GM18505 (cell line): ENCODE data around the gene MYBPHL.

Source experiments
- ATAC-seq: cut with Tn5 transposase; IDR thresholded peaks from one replicate; pipeline ENCODE4 v1.9.1; 2021; ENCODE audit not compliant: unreplicated experiment
- POLR2A ChIP-seq: IDR thresholded peaks from 4 replicates; pipeline ENCODE4 v1.6.1; 2011; ENCODE audit warnings: borderline replicate concordance; ENCODE audit not compliant: insufficient read depth, insufficient read length; ENCODE audit errors: extremely low read depth

The MYBPHL gene

DNA sequence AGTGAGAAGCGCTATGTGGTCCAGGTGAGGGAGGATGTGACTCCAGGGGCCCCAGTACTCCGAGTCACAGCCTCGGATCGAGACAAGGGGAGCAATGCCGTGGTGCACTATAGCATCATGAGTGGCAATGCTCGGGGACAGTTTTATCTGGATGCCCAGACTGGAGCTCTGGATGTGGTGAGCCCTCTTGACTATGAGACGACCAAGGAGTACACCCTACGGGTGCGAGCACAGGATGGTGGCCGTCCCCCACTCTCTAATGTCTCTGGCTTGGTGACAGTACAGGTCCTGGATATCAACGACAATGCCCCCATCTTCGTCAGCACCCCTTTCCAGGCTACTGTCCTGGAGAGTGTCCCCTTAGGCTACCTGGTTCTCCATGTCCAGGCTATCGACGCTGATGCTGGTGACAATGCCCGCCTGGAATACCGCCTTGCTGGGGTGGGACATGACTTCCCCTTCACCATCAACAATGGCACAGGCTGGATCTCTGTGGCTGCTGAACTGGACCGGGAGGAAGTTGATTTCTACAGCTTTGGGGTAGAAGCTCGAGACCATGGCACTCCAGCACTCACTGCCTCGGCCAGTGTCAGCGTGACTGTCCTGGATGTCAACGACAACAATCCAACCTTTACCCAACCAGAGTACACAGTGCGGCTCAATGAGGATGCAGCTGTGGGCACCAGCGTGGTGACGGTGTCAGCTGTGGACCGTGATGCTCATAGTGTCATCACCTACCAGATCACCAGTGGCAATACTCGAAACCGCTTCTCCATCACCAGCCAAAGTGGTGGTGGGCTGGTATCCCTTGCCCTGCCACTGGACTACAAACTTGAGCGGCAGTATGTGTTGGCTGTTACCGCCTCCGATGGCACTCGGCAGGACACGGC is 55.3 kb downstream of the MYBPHL start:
- no peak for TF ChIP-seq POLR2A
- no peak for ATAC-seq

DNA sequence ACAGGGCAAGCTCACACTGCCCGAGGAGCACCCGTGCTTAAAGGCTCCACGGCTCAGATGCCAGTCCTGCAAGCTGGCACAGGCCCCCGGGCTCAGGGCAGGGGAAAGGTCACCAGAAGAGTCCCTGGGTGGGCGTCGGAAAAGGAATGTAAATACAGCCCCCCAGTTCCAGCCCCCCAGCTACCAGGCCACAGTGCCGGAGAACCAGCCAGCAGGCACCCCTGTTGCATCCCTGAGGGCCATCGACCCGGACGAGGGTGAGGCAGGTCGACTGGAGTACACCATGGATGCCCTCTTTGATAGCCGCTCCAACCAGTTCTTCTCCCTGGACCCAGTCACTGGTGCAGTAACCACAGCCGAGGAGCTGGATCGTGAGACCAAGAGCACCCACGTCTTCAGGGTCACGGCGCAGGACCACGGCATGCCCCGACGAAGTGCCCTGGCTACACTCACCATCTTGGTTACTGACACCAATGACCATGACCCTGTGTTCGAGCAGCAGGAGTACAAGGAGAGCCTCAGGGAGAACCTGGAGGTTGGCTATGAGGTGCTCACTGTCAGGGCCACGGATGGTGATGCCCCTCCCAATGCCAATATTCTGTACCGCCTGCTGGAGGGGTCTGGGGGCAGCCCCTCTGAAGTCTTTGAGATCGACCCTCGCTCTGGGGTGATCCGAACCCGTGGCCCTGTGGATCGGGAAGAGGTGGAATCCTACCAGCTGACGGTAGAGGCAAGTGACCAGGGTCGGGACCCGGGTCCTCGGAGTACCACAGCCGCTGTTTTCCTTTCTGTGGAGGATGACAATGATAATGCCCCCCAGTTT is 56.1 kb downstream of the MYBPHL start:
- ATAC-seq: no peak
- no peak for TF ChIP-seq POLR2A

DNA sequence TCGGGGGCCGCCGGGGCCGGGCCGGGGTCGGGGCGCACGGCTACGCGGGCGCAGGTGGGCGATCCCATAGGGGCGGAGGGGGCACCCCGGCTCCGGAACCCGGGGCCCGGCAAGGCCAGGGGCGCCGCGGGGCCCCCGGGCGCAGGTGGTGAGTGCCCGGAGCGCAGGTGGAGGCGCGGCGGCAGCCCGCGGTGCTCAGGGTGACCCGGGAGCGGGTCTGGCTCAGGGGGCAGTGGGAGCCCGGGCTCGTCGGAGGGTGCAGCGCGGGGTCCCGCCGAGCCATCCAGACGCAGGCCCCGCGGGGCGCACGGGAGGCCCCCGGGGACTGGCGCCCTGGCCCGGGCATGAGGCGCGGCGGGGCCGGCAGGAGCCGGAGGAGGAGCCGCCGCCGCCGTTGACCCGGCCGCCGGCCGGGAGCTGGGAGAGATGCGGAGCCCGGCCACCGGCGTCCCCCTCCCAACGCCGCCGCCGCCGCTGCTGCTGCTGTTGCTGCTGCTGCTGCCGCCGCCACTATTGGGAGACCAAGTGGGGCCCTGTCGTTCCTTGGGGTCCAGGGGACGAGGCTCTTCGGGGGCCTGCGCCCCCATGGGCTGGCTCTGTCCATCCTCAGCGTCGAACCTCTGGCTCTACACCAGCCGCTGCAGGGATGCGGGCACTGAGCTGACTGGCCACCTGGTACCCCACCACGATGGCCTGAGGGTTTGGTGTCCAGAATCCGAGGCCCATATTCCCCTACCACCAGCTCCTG is 57.0 kb downstream of the MYBPHL start:
- ATAC-seq: peak; percentile 30
- no peak for TF ChIP-seq POLR2A

DNA sequence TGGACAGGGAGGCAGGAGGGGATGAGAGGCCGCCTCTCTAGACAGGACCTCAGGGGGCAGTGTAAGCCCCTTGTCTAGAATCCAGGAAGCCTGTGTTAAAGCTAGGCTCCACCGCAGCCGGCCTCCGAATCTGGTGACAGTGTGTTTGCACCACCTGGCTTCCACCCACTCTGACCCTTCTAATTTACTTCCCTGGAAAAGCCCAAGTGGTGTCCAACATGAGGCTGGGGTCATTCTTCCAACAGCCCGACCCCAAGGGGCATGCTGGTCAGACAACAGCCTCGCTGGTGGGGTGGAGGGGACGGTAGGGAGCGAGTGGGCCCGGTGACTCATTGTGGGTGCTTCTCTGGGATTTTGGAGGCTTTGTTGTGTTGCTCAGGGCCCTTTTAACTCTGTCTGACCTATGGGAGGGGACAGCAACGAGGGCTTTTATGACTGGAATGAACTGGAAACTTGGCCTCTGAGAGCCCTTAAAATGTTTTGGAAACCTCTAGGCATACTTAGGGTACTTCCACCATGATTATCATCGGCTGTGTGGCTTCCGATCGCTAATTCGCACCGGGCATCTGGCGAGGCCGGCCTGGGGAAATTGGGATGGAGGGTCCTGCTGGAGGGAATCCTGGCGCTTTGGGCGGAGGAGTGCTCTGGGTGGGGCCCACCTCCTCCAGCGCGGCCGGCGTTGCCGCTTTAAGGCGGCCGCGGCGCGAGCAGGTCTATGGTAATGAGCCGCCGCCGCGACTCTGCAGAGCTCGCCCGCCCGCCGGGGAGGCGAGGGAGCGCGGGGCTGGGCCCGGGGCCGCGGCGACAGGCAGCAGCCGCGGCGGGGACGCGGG is 57.8 kb downstream of the MYBPHL start, which contains the start of gene CELSR2:
CELSR2 (plus strand) TSS at position 743 of the 833 bp plus-strand sequence. CDS start 541 bp downstream, outside the sequence.
- ATAC-seq: peak; percentile 84
- no peak for TF ChIP-seq POLR2A

DNA sequence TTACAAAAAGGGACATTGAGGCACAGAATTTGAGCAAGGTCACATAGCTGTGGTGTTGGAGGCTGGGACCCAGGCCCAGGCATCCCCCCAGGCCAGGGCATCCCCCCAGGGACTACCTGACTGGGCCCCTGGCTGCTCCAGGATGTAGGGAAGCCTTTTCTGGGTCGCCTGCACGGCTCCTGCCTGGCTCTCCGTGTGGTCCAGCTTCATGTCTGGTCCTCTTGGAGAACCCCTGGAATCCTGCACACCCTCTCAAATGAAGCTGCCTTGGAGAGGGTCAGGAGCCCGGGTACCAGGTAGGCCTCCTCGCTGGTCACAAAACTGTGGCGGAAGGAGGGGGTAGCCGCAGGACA is 58.4 kb downstream of the MYBPHL start:
- no peak for TF ChIP-seq POLR2A

GRCh38 chr1:109247401-109248365 is 59.1 kb downstream of the MYBPHL start:
- ATAC-seq: no peak
- TF ChIP-seq POLR2A: no peak

More for the DNA sequence above, 58.4 kb downstream of the MYBPHL start:
- no peak for ATAC-seq

DNA sequence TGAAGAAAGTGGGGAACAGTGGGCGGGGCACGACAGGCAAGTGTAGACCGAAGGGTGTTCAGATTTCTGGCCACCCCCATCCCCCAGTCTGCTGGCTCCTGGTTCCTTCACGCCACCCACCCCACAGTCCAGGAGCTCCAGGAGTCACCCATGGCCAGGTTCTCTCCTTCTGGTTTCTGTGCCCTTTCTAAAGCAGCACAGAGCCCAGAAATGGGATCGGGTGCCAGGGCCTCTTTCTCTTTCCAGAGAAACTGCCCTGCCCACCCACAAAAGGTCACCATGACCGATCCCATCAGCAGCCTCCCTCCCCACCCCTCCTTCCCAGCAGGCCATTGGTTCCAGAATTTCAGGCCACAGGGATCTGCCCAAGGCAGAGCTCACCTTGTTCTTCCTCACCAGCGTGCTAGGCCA is 60.7 kb downstream of the MYBPHL start:
- ATAC-seq: no peak
- TF ChIP-seq POLR2A: no peak

- no peak for TF ChIP-seq POLR2A
- ATAC-seq: no peak
Observed at GRCh38 chr1:109243860-109244552, 62.8 kb downstream of the MYBPHL start.

DNA sequence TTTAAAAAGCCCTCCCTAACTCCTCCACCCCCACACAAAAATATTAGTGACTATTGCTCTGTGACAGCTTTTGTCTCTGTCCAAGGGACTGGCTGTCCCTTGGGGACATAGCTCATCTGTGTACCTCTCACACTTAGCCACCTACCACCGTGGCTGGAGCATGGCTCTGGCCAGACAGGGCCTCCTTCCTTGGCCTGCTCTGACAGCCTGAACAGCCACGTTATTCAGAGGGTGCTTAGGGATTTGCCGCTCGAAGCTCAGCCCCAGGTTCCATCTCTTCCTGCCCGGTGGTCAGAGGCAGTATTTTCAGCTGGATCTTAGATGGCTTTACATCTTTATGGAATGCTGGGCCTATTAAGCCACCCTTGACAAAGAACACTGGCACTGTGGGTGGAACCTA is 63.6 kb downstream of the MYBPHL start:
- no peak for ATAC-seq
- TF ChIP-seq POLR2A: no peak

DNA sequence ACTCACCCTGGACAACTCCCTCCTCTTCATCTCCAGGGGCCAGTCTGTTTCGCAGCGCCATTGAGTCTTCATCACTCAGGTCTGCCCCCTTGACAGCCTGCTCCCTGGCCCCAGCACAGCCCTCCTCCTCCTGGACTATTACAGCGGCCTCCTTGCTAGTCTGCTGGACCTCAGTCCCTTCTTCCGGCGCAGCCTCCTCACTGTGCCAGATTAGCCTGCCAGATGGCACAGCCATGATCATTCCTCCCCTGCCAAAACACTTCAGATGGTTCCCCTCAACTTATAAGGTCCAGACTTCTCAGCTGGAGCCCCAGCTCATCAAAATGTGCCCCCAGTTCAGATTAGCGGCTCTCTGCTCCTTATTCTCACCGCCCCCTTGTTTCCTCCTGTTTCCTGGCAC is 64.4 kb downstream of the MYBPHL start:
- no peak for ATAC-seq
- TF ChIP-seq POLR2A: no peak
